MG63 (cell line): ENCODE measurements around the gene PCDHB7. TPM values are rescaled to one million over a fixed set of nuclear protein-coding genes. Genes with fewer than 3 reads are reported as not detected.
"Not testable (repeated sequence)": the region's sequence is repeated elsewhere in the genome, so short reads cannot be mapped to it uniquely, and the experiment has no call there.

Experiments used
- DNase-seq: peaks from one replicate; pipeline ENCODE4 v3.0.0-alpha.2; 2020
- H3K27me3 ChIP-seq: fragments of 250-450 bp; sonication (Bioruptor Pico); 2 replicates; pipeline ENCODE4 v1.5.1; 2020; ENCODE audit warnings: mild to moderate bottlenecking, moderate library complexity
- H3K36me3 ChIP-seq: fragments of 250-450 bp; sonication (Bioruptor Pico); 2 replicates; pipeline ENCODE4 v1.5.1; 2020; ENCODE audit warnings: mild to moderate bottlenecking, moderate library complexity
- H3K4me3 ChIP-seq: fragments of 250-450 bp; sonication (Bioruptor Pico); 2 replicates; pipeline ENCODE4 v1.5.1; 2020; ENCODE audit warnings: mild to moderate bottlenecking, moderate library complexity
- H3K9me3 ChIP-seq: fragments of 250-450 bp; sonication (Bioruptor Pico); 2 replicates; pipeline ENCODE4 v1.5.1; 2020; ENCODE audit warnings: mild to moderate bottlenecking, moderate library complexity
- total RNA-seq: library from RNA; depleted of rRNA; stranded (reverse); fragments of >200 nt; shearing (Covaris generic); gene quantifications from 2 replicates; pipeline ENCODE4 v1.2.3, GENCODE V29; 2014; ENCODE audit warnings: low replicate concordance

The PCDHB7 gene
- total RNA-seq, 1 experiment from 2014 or later: 0.46 TPM

- DNase-seq, H3K9me3 ChIP-seq: not testable (repeated sequence)
- peaks cover 11% of the 10 kb centered on the region for H3K27me3 ChIP-seq
Observed at GRCh38 chr5:141174291-141175104, 2.1 kb downstream of the PCDHB7 start.

GRCh38 chr5:141175933-141176332 is 3.5 kb downstream of the PCDHB7 start:
- Histone ChIP-seq H3K9me3 (no peaks in the 10 kb centered on the region; the same call in none of the 2 replicates), H3K36me3 (no peaks in the 10 kb centered on the region), H3K4me3 (no peak overlapping the region), H3K27me3 (peaks cover 11% of the 10 kb centered on the region)
- no peak for DNase-seq

More at GRCh38 chr5:141174291-141175104, 2.1 kb downstream of the PCDHB7 start:
- H3K4me3 ChIP-seq, H3K36me3 ChIP-seq: not testable (repeated sequence)

GRCh38 chr5:141177577-141178191 is 5.2 kb downstream of the PCDHB7 start, which contains the start of gene PCDHB8:
PCDHB8 (plus strand) TSS chr5:141177790; CDS start chr5:141178035, 245 bp downstream.
- H3K4me3 ChIP-seq, H3K9me3 ChIP-seq, H3K36me3 ChIP-seq: not testable (repeated sequence)
- peaks cover 11% of the 10 kb centered on the region for H3K27me3 ChIP-seq
- peak; percentile 22 for DNase-seq

GRCh38 chr5:141179371-141179770 is 6.9 kb downstream of the PCDHB7 start:
- peaks cover 11% of the 10 kb centered on the region for H3K27me3 ChIP-seq
- not testable (repeated sequence) for H3K9me3 ChIP-seq, DNase-seq, H3K4me3 ChIP-seq, H3K36me3 ChIP-seq

- peaks cover 11% of the 10 kb centered on the region for H3K27me3 ChIP-seq
- H3K36me3 ChIP-seq, DNase-seq, H3K4me3 ChIP-seq, H3K9me3 ChIP-seq: not testable (repeated sequence)
Observed at GRCh38 chr5:141179876-141180275, 7.4 kb downstream of the PCDHB7 start.

GRCh38 chr5:141180313-141180712 is 7.9 kb downstream of the PCDHB7 start:
- Histone ChIP-seq H3K4me3 (no peak overlapping the region), H3K36me3 (no peaks in the 10 kb centered on the region), H3K9me3 (no peaks in the 10 kb centered on the region; the same call in none of the 2 replicates), H3K27me3 (peaks cover 11% of the 10 kb centered on the region)
- no peak for DNase-seq

- Histone ChIP-seq H3K36me3 (no peaks in the 10 kb centered on the region), H3K27me3 (peaks cover 3% of the 10 kb centered on the region; the same call in 1 of the 2 replicates), H3K9me3 (peaks cover 2% of the 10 kb centered on the region; the same call in 1 of the 2 replicates), H3K4me3 (peak within 1 kb of the TSS; percentile 30)
- DNase-seq: peak; percentile 64
Observed at GRCh38 chr5:141182248-141182647, 9.8 kb downstream of the PCDHB7 start, which contains the start of gene PCDHB16. PCDHB16 (plus strand) TSS chr5:141182387; CDS start chr5:141182560, 173 bp downstream.

GRCh38 chr5:141184117-141184855 is 11.8 kb downstream of the PCDHB7 start:
- not testable (repeated sequence) for DNase-seq, H3K9me3 ChIP-seq, H3K27me3 ChIP-seq, H3K36me3 ChIP-seq, H3K4me3 ChIP-seq

- Histone ChIP-seq H3K36me3 (no peaks in the 10 kb centered on the region), H3K4me3 (no peak within 1 kb of the TSS), H3K9me3 (peaks cover 2% of the 10 kb centered on the region; the same call in 1 of the 2 replicates), H3K27me3 (peaks cover 3% of the 10 kb centered on the region)
- DNase-seq: no peak
Observed at GRCh38 chr5:141186897-141187512, 14.6 kb downstream of the PCDHB7 start, which contains the start of gene PCDHB9. PCDHB9 (plus strand) TSS chr5:141187161; CDS start chr5:141187319, 158 bp downstream.

- not testable (repeated sequence) for H3K4me3 ChIP-seq, H3K27me3 ChIP-seq, H3K36me3 ChIP-seq, DNase-seq, H3K9me3 ChIP-seq
Observed at GRCh38 chr5:141188682-141189081, 16.2 kb downstream of the PCDHB7 start.

GRCh38 chr5:141189131-141189530 is 16.7 kb downstream of the PCDHB7 start:
- not testable (repeated sequence) for DNase-seq, H3K9me3 ChIP-seq, H3K36me3 ChIP-seq, H3K4me3 ChIP-seq, H3K27me3 ChIP-seq

GRCh38 chr5:141192110-141192725 is 19.8 kb downstream of the PCDHB7 start, which contains the start of gene PCDHB10:
PCDHB10 (plus strand) TSS chr5:141192353; CDS start chr5:141192553, 200 bp downstream.
- peaks cover 6% of the 10 kb centered on the region for H3K9me3 ChIP-seq
- H3K4me3 ChIP-seq: no peak within 1 kb of the TSS
- no peaks in the 10 kb centered on the region for H3K36me3 ChIP-seq
- H3K27me3 ChIP-seq: peaks cover 3% of the 10 kb centered on the region
- peak; percentile 43 for DNase-seq

- H3K4me3 ChIP-seq, H3K9me3 ChIP-seq, H3K27me3 ChIP-seq, H3K36me3 ChIP-seq, DNase-seq: not testable (repeated sequence)
Observed at GRCh38 chr5:141194332-141194731, 21.9 kb downstream of the PCDHB7 start.

GRCh38 chr5:141196363-141196762 is 23.9 kb downstream of the PCDHB7 start:
- Histone ChIP-seq H3K9me3 (peaks cover 6% of the 10 kb centered on the region), H3K36me3 (no peaks in the 10 kb centered on the region), H3K4me3 (no peak overlapping the region), H3K27me3 (peaks cover 3% of the 10 kb centered on the region)
- no peak for DNase-seq

- Histone ChIP-seq H3K9me3 (peaks cover 6% of the 10 kb centered on the region), H3K4me3 (no peak within 1 kb of the TSS), H3K27me3 (no peaks in the 10 kb centered on the region; the same call in 1 of the 2 replicates), H3K36me3 (no peaks in the 10 kb centered on the region)
- DNase-seq: no peak
Observed at GRCh38 chr5:141199359-141200235, 27.2 kb downstream of the PCDHB7 start, which contains the start of gene PCDHB11. PCDHB11 (plus strand) TSS chr5:141199627; CDS start chr5:141199775, 148 bp downstream.
